Neural progenitor cell (in vitro differentiated cells): Measurements from ENCODE around the gene PTGDR. TPM values are rescaled to one million over a fixed set of nuclear protein-coding genes. Genes with fewer than 3 reads are reported as not detected.

ENCODE experiments used
- DNase-seq: peaks from one replicate; pipeline ENCODE4 v3.0.0-alpha.2; 2016; ENCODE audit warnings: low spot score
- H2AFZ ChIP-seq: fragments of 200-600 bp; sonication (generic); replicated peaks from 2 replicates; pipeline ENCODE4 v1.6.1; 2016; ENCODE audit warnings: antibody characterized with exemption
- H3F3A ChIP-seq: fragments of 200-600 bp; sonication (generic); 2 replicates; pipeline ENCODE4 v1.6.1; 2016; ENCODE audit warnings: antibody characterized with exemption, low read depth
- H3K27ac ChIP-seq: fragments of 200-600 bp; sonication (generic); 2 replicates; pipeline ENCODE4 v1.5.1; 2016; ENCODE audit warnings: mild to moderate bottlenecking
- H3K27me3 ChIP-seq: fragments of 200-600 bp; sonication (generic); 2 replicates; pipeline ENCODE4 v1.6.1; 2016; ENCODE audit warnings: mild to moderate bottlenecking, moderate library complexity
- H3K36me3 ChIP-seq: fragments of 200-600 bp; sonication (generic); 2 replicates; pipeline ENCODE4 v1.5.1; 2016
- H3K4me1 ChIP-seq: fragments of 200-600 bp; sonication (generic); 2 replicates; pipeline ENCODE4 v1.6.1; 2016; ENCODE audit warnings: mixed run types
- H3K4me2 ChIP-seq: fragments of 200-600 bp; sonication (generic); 2 replicates; pipeline ENCODE4 v1.6.1; 2016
- H3K4me3 ChIP-seq: fragments of 200-600 bp; sonication (generic); 2 replicates; pipeline ENCODE4 v1.5.1; 2016
- H3K79me2 ChIP-seq: fragments of 200-600 bp; sonication (generic); 2 replicates; pipeline ENCODE4 v1.6.1; 2016; ENCODE audit warnings: low read depth
- H3K9ac ChIP-seq: fragments of 200-600 bp; sonication (generic); 2 replicates; pipeline ENCODE4 v1.6.1; 2016
- H3K9me3 ChIP-seq: fragments of 200-600 bp; sonication (generic); 2 replicates; pipeline ENCODE4 v1.5.1; 2016; ENCODE audit warnings: low read depth
- H4K20me1 ChIP-seq: fragments of 200-600 bp; sonication (generic); 2 replicates; pipeline ENCODE4 v1.6.1; 2016; ENCODE audit warnings: low read depth
- H3K27ac Mint-ChIP-seq: 3 replicates; pipeline ENCODE4 v1.8.0; 2021; ENCODE audit warnings: mixed read lengths
- H3K27me3 Mint-ChIP-seq: 2 replicates; pipeline ENCODE4 v1.8.0; 2022; ENCODE audit warnings: low read depth, mild to moderate bottlenecking, inconsistent platforms, moderate library complexity, mixed read lengths; ENCODE audit not compliant: insufficient read depth
- H3K36me3 Mint-ChIP-seq: 3 replicates; pipeline ENCODE4 v1.8.0; 2021; ENCODE audit warnings: mixed read lengths
- H3K4me1 Mint-ChIP-seq: 3 replicates; pipeline ENCODE4 v1.8.0; 2021; ENCODE audit warnings: mixed read lengths
- H3K4me3 Mint-ChIP-seq: 3 replicates; pipeline ENCODE4 v1.8.0; 2021; ENCODE audit warnings: mild to moderate bottlenecking, moderate library complexity, mixed read lengths
- H3K9me3 Mint-ChIP-seq: 3 replicates; pipeline ENCODE4 v1.8.0; 2020; ENCODE audit warnings: mixed read lengths
- EZH2 ChIP-seq: fragments of 200-600 bp; sonication (generic); IDR thresholded peaks from 2 replicates; pipeline ENCODE4 v1.6.1; 2017; ENCODE audit warnings: antibody characterized with exemption, mild to moderate bottlenecking, moderate library complexity
- EZH2phosphoT487 ChIP-seq: fragments of 200-600 bp; sonication (generic); IDR thresholded peaks from 2 replicates; pipeline ENCODE4 v1.6.1; 2017; ENCODE audit warnings: antibody characterized with exemption
- total RNA-seq: library from RNA; depleted of rRNA; stranded (reverse); fragments of >200 nt; gene quantifications from 2 replicates; pipeline ENCODE4 v1.2.3, GENCODE V29; 2015; ENCODE audit warnings: low replicate concordance
- TF ChIP-seq, protein P1 (sequence below): fragments of 200-600 bp; sonication (generic); IDR thresholded peaks from 2 replicates; pipeline ENCODE4 v1.5.1; 2017; ENCODE audit warnings: antibody characterized with exemption, mild to moderate bottlenecking

Gene PTGDR
- total RNA-seq, 1 donor from 2014 or later: 0.58 TPM

DNA sequence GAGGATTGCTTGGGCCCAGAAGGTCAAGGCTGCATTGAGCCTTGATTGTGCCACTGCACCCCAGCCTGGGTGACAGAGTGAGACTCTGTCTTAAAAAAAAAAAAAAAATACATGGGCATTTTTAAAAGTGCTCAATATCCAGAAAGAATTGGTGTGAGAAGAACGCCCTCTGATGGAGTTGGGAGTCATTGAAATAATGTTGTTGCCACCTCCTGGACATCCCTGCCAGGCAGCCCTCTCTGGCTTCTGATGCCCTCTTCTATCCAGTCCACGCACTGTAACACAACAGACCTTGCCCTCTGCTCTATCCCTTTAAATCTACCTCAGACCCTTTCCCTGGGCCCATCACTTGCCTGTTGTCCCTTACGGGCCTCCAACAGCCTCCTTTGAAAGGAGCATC lies 4.9 kb downstream of the PTGDR start:
- H3K4me1 ChIP-seq: no peaks in the 10 kb centered on the region
- peaks cover 39% of the 10 kb centered on the region for H3K27me3 ChIP-seq
- H3K4me3 ChIP-seq: no peak overlapping the region
- H2AFZ ChIP-seq: peak overlapping the region; percentile 19
- H3K36me3 ChIP-seq: no peaks in the 10 kb centered on the region
- H3K9ac ChIP-seq: no peak overlapping the region
- no peak for TF ChIP-seq EZH2
- no peak for TF ChIP-seq EZH2phosphoT487
- TF ChIP-seq, protein P1, sequence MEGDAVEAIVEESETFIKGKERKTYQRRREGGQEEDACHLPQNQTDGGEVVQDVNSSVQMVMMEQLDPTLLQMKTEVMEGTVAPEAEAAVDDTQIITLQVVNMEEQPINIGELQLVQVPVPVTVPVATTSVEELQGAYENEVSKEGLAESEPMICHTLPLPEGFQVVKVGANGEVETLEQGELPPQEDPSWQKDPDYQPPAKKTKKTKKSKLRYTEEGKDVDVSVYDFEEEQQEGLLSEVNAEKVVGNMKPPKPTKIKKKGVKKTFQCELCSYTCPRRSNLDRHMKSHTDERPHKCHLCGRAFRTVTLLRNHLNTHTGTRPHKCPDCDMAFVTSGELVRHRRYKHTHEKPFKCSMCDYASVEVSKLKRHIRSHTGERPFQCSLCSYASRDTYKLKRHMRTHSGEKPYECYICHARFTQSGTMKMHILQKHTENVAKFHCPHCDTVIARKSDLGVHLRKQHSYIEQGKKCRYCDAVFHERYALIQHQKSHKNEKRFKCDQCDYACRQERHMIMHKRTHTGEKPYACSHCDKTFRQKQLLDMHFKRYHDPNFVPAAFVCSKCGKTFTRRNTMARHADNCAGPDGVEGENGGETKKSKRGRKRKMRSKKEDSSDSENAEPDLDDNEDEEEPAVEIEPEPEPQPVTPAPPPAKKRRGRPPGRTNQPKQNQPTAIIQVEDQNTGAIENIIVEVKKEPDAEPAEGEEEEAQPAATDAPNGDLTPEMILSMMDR: peak; percentile 63
- no peak overlapping the region for H3K27ac ChIP-seq
- no peaks in the 10 kb centered on the region for H3F3A ChIP-seq
- Mint-ChIP-seq H3K4me3 (no peak overlapping the region), H3K4me1 (peaks cover 11% of the 10 kb centered on the region), H3K9me3 (no peaks in the 10 kb centered on the region), H3K36me3 (no peaks in the 10 kb centered on the region), H3K27me3 (peaks cover 28% of the 10 kb centered on the region), H3K27ac (no peak overlapping the region)
- H3K9me3 ChIP-seq: no peaks in the 10 kb centered on the region
- no peak overlapping the region for H3K4me2 ChIP-seq
- H3K79me2 ChIP-seq: no peaks in the 10 kb centered on the region
- DNase-seq: peak; percentile 64
- H4K20me1 ChIP-seq: no peaks in the 10 kb centered on the region

DNA sequence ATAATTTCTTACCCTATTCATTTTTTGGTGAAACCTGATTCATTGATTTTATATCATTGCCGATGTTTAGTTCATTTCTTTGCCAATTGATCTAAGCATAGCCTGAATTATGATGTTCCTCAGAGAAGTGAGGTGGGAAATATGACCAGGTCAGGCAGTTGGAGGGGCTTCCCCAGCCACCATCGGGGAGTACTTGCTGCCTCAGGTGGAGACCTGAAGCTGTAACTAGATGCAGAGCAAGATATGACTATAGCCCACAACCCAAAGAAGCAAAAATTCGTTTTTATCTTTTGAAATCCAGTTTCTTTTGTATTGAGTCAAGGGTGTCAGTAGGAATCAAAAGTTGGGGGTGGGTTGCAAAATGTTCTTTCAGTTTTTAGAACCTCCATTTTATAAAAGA lies 7.9 kb downstream of the PTGDR start:
- H3K4me2 ChIP-seq: no peak overlapping the region
- Mint-ChIP-seq H3K27ac (no peak overlapping the region), H3K4me1 (no peaks in the 10 kb centered on the region), H3K9me3 (no peaks in the 10 kb centered on the region), H3K27me3 (peaks cover 4% of the 10 kb centered on the region), H3K4me3 (no peak overlapping the region), H3K36me3 (no peaks in the 10 kb centered on the region)
- H2AFZ ChIP-seq: no peak overlapping the region
- TF ChIP-seq, protein P1: no peak
- TF ChIP-seq EZH2: no peak
- no peak for TF ChIP-seq EZH2phosphoT487
- H3F3A ChIP-seq: no peaks in the 10 kb centered on the region
- no peak overlapping the region for H3K27ac ChIP-seq
- no peak for DNase-seq
- no peaks in the 10 kb centered on the region for H3K4me1 ChIP-seq
- no peak overlapping the region for H3K4me3 ChIP-seq
- H3K9me3 ChIP-seq: no peaks in the 10 kb centered on the region
- no peaks in the 10 kb centered on the region for H4K20me1 ChIP-seq
- H3K9ac ChIP-seq: no peak overlapping the region
- no peaks in the 10 kb centered on the region for H3K36me3 ChIP-seq
- no peaks in the 10 kb centered on the region for H3K79me2 ChIP-seq
- H3K27me3 ChIP-seq: peaks cover 9% of the 10 kb centered on the region

DNA sequence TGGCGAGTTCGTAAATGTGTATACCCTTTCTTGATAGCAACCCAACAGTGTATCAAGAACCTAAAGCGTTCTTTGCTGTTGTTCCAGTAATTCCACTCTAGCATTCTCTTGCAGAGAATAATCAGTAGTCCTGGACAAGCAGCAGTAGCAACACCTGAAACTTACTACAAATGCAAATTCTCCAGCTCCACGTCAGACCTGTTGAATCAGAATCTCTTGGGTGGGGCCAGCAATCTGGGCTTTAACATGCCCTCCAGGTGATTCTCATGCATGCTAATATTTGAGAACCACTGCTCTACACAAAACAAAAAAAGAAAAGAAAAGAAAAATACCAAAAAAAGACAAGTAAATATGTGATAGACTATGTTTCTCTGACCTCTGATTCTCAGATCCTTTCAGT lies 10.1 kb downstream of the PTGDR start:
- H3K9me3 ChIP-seq: no peaks in the 10 kb centered on the region
- no peaks in the 10 kb centered on the region for H3F3A ChIP-seq
- no peak for DNase-seq
- no peaks in the 10 kb centered on the region for H4K20me1 ChIP-seq
- H3K4me1 ChIP-seq: no peaks in the 10 kb centered on the region
- Mint-ChIP-seq H3K36me3 (no peaks in the 10 kb centered on the region), H3K9me3 (no peaks in the 10 kb centered on the region), H3K4me3 (no peak overlapping the region), H3K27me3 (peaks cover 3% of the 10 kb centered on the region), H3K4me1 (no peaks in the 10 kb centered on the region), H3K27ac (no peak overlapping the region)
- H3K36me3 ChIP-seq: no peaks in the 10 kb centered on the region
- no peak overlapping the region for H3K4me2 ChIP-seq
- H3K27me3 ChIP-seq: no peaks in the 10 kb centered on the region
- H3K4me3 ChIP-seq: no peak overlapping the region
- no peaks in the 10 kb centered on the region for H3K79me2 ChIP-seq
- H2AFZ ChIP-seq: no peak overlapping the region
- TF ChIP-seq, protein P1: no peak
- TF ChIP-seq EZH2: no peak
- TF ChIP-seq EZH2phosphoT487: no peak
- no peak overlapping the region for H3K27ac ChIP-seq
- H3K9ac ChIP-seq: no peak overlapping the region

DNA sequence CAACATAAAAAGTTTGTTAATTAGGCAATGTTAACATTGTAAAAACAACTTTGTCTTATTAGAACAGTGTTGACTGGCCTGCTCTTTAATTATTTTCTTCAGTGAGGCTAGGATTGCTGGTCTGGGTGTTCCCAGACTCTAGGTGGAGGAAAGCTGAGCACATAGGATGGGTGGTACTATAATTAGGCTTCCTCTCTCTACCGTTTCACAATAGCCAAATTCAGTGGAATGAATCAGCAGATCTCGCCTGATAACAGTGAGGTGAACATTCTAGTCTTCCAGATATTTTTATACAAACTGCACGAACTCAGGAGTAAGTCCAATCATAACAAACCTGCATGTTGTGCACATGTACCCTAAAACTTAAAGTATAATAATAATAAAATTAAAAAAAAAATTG lies 11.9 kb downstream of the PTGDR start:
- no peaks in the 10 kb centered on the region for H3K36me3 Mint-ChIP-seq
- no peaks in the 10 kb centered on the region for H3K9me3 ChIP-seq
- H3F3A ChIP-seq: no peaks in the 10 kb centered on the region
- H3K27ac Mint-ChIP-seq: no peak overlapping the region
- no peak overlapping the region for H3K4me3 ChIP-seq
- no peaks in the 10 kb centered on the region for H3K4me1 ChIP-seq
- H3K9ac ChIP-seq: no peak overlapping the region
- TF ChIP-seq EZH2 (no peak), EZH2phosphoT487 (no peak)
- TF ChIP-seq, protein P1: no peak
- no peak overlapping the region for H3K27ac ChIP-seq
- no peak overlapping the region for H3K4me2 ChIP-seq
- no peaks in the 10 kb centered on the region for H4K20me1 ChIP-seq
- H3K4me3 Mint-ChIP-seq: no peak overlapping the region
- no peaks in the 10 kb centered on the region for H3K36me3 ChIP-seq
- H3K79me2 ChIP-seq: no peaks in the 10 kb centered on the region
- H3K27me3 Mint-ChIP-seq: peaks cover 2% of the 10 kb centered on the region
- no peaks in the 10 kb centered on the region for H3K4me1 Mint-ChIP-seq
- H3K27me3 ChIP-seq: no peaks in the 10 kb centered on the region
- no peak overlapping the region for H2AFZ ChIP-seq
- DNase-seq: no peak
- H3K9me3 Mint-ChIP-seq: no peaks in the 10 kb centered on the region
